Vagina (tissue), 2 donors: ENCODE data around the gene ATP2C2. TPM values are rescaled to one million over a fixed set of nuclear protein-coding genes. Genes with fewer than 3 reads are reported as not detected.
A peak's percentile ranks its signal among the peaks of the same experiment; 100 is the strongest.

ENCODE experiments used
- DNase-seq, 2 donors: peaks; one replicate each; pipeline ENCODE4 v3.0.0-alpha.2; 2017; ENCODE audit errors: extremely low spot score in 2 of 2
- H3K27ac ChIP-seq: fragments of 200-600 bp; sonication (generic); one replicate; pipeline ENCODE4 v1.5.1; 2019
- H3K27me3 ChIP-seq: fragments of 200-600 bp; sonication (generic); one replicate; pipeline ENCODE4 v1.5.1; 2019
- H3K36me3 ChIP-seq, 2 donors: fragments of 200-600 bp; sonication (generic); one replicate each; pipeline ENCODE4 v1.5.1; 2017 to 2019
- H3K4me1 ChIP-seq: fragments of 200-600 bp; sonication (generic); one replicate; pipeline ENCODE4 v1.5.1; 2019
- H3K4me3 ChIP-seq, 2 donors: fragments of 200-600 bp; sonication (generic); 1 replicate in 1 of 2; 2 replicates in 1 of 2; pipeline ENCODE4 v1.5.1; 2016 to 2019
- H3K9me3 ChIP-seq: fragments of 200-600 bp; sonication (generic); one replicate; pipeline ENCODE4 v1.5.1; 2019
- POLR2A ChIP-seq, 2 donors: fragments of 450-650 bp; IDR thresholded peaks; one replicate each; pipeline ENCODE4 v1.6.1; 2017; ENCODE audit warnings: antibody characterized with exemption in 2 of 2, mild to moderate bottlenecking in 2 of 2, moderate library complexity in 2 of 2
- POLR2AphosphoS5 ChIP-seq, 2 donors: sonication (generic); formaldehyde crosslinking; IDR thresholded peaks; one replicate each; pipeline ENCODE4 v1.9.0; 2017; ENCODE audit warnings: antibody characterized with exemption in 2 of 2, mild to moderate bottlenecking in 2 of 2, low read depth in 1 of 2; ENCODE audit not compliant: insufficient read depth in 1 of 2
- intact Hi-C: fragments of 100-400 bp; cut with DNase I; formaldehyde crosslinking; loops from one replicate; pipeline ENCODE4 v1.15.1; 2023
- total RNA-seq: library from RNA; depleted of rRNA; stranded (reverse); fragments of >200 nt; gene quantifications from one replicate; pipeline ENCODE4 v1.2.3, GENCODE V29; 2016
- TF ChIP-seq, protein P1 (sequence below), 3 experiments: fragments of 450-650 bp in 2 of 3; fragments of 200-600 bp in 1 of 3; sonication (generic) in 1 of 3; IDR thresholded peaks; one replicate each; pipeline ENCODE4 v1.5.1; 2017 to 2019; ENCODE audit warnings: antibody characterized with exemption in 3 of 3, mild to moderate bottlenecking in 2 of 3, moderate library complexity in 2 of 3

Gene ATP2C2
- total RNA-seq, 1 donor from 2014 or later: 35.1 TPM

DNA sequence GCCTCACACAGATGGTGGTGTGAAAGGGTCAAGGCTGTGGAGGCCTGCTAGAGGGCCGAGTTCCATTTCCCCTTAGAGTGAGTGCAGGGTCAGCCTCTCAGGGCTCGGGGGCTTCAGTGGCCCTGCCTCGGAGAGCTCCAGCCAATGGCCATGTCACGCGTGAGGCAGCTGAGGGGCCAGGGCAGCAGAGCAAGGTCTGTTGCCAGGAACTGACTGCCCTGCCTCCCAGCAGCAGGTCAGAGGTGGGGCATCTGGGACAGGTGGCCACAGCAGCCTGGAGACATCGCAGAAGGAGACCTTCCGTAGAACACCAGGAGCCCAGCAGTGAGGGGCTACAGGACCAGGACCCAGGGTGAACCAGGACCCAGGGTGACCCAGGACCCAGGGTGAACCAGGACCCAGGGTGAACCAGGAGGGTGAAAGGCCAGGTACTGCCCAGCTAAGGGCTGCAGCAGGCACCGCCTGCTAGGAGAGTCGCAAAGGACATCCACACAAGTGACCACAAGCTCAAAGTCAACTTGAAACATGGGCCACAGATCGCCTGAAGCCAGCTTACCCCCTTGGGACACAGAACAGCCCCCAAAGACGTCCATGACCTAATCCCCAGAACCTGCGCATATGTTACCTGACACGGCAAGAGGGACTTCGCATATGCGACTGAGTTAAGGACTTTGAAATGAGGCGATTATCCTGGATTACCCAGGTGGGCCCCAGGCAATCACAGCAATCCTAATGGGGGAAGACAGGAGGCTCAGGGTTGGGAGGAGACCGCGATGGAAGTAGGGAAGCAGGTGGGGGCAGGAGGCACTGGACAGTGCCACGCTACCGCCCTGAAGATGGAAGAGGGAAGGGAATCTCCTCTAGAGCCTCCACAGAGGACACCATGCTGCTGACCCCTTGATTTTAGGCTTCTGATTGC lies 141.0 kb downstream of the ATP2C2 start:
- intact Hi-C loops: no loop called here
- no peak overlapping the region for H3K4me3 ChIP-seq
- no peaks in the 10 kb centered on the region for H3K27me3 ChIP-seq
- H3K4me1 ChIP-seq: peaks cover 16% of the 10 kb centered on the region
- no peak overlapping the region for H3K27ac ChIP-seq
- no peaks in the 10 kb centered on the region for H3K36me3 ChIP-seq
- TF ChIP-seq POLR2A (IDR thresholded peaks at IDR 0.05): no peak
- no peak for TF ChIP-seq POLR2AphosphoS5 (IDR thresholded peaks at IDR 0.05; ENCODE audit: insufficient read depth in 1 of 2, low read depth in 1 of 2)
- no peaks in the 10 kb centered on the region for H3K9me3 ChIP-seq
- no peak for DNase-seq

DNA sequence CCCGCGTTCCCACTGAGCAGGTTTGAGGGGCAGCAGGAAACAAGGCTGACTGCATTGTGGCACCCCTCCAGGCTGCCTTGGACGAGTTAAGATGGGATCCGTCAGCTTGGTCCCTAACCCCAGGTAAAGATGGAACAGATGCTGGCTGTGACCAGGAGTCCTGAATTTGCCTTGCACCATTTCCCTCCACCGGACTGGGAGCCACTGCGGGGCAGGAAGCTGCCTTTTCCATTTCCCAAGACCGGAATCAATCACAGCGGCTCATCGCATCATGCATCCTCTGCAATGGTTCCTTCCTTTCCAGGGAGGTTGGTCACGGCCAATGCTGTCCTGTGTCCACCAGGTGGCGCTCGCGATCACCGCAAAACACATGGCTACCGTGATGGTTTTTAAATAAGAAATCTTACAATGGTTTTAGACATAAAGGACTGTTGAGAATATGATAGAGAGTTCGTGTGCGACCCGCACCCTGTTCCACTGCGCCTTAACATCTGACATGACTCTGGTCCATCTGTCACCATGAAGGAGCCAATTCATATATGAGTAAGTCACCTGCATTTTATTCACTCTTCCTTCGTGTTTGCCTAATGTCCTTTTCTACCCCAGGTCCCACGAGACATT lies 143.0 kb downstream of the ATP2C2 start:
- Histone ChIP-seq H3K4me1 (peaks cover 5% of the 10 kb centered on the region), H3K9me3 (no peaks in the 10 kb centered on the region), H3K27me3 (no peaks in the 10 kb centered on the region), H3K4me3 (no peak overlapping the region), H3K27ac (no peak overlapping the region), H3K36me3 (no peaks in the 10 kb centered on the region)
- TF ChIP-seq POLR2A (IDR thresholded peaks at IDR 0.05) (no peak), POLR2AphosphoS5 (IDR thresholded peaks at IDR 0.05; ENCODE audit: insufficient read depth in 1 of 2, low read depth in 1 of 2) (peak; percentile 52 to 89)
- TF ChIP-seq, protein P1, sequence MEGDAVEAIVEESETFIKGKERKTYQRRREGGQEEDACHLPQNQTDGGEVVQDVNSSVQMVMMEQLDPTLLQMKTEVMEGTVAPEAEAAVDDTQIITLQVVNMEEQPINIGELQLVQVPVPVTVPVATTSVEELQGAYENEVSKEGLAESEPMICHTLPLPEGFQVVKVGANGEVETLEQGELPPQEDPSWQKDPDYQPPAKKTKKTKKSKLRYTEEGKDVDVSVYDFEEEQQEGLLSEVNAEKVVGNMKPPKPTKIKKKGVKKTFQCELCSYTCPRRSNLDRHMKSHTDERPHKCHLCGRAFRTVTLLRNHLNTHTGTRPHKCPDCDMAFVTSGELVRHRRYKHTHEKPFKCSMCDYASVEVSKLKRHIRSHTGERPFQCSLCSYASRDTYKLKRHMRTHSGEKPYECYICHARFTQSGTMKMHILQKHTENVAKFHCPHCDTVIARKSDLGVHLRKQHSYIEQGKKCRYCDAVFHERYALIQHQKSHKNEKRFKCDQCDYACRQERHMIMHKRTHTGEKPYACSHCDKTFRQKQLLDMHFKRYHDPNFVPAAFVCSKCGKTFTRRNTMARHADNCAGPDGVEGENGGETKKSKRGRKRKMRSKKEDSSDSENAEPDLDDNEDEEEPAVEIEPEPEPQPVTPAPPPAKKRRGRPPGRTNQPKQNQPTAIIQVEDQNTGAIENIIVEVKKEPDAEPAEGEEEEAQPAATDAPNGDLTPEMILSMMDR (IDR thresholded peaks at IDR 0.05): peak; percentile 84 to 95 (median 93)
- DNase-seq: no peak
- intact Hi-C loops: loop anchor here (5.0 kb wide), 1 partner anchor 216 kb away; no protein-coding TSS in a partner anchor

DNA sequence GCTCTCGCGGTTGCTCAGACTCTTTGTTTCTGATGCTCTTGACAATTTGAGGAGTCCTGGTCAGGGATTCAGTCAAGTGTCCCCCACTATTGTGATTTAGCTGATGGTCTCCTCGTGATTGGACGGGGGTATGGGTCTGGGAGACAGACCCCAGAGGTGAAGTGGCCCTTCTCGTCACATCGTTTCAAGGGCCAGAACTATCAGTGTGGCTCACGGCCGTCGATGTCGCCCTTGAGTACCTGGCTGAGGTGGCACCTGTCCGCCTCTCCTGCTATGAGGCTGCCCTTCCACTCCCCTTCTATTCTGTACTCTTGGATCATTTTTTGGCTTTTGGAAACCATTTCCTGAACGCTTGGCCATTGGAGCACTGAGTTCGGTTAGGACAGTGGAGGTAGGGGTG lies 143.5 kb downstream of the ATP2C2 start:
- Histone ChIP-seq H3K4me3 (no peak overlapping the region), H3K4me1 (peaks cover 5% of the 10 kb centered on the region), H3K36me3 (no peaks in the 10 kb centered on the region), H3K27me3 (no peaks in the 10 kb centered on the region), H3K27ac (no peak overlapping the region), H3K9me3 (no peaks in the 10 kb centered on the region)
- intact Hi-C loops: loop anchor here (2.0 to 5.0 kb wide), 2 partner anchors 111 to 215 kb away; no protein-coding TSS in a partner anchor
- TF ChIP-seq, protein P1 (IDR thresholded peaks at IDR 0.05): no peak
- TF ChIP-seq POLR2AphosphoS5 (IDR thresholded peaks at IDR 0.05; ENCODE audit: insufficient read depth in 1 of 2, low read depth in 1 of 2) (no peak), POLR2A (IDR thresholded peaks at IDR 0.05) (no peak)
- DNase-seq: no peak

DNA sequence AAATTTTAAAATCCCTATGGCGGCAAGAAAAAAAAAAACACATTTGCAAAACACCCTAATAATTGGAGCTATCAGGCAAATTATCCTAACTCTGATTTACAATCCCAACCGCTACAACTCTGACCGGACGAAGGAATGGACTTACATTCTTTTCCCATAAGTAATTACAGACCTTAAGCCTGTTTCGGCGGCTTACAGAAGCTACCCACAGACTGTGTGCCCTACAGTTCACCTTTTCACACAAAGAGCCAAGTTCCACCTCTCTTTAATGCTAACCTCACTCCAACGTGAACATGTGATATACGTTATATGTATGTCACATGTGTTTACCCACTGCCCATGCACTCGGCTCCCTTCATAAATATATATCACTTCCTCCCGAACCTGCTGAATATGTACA lies 144.8 kb downstream of the ATP2C2 start:
- no peaks in the 10 kb centered on the region for H3K9me3 ChIP-seq
- H3K27me3 ChIP-seq: no peaks in the 10 kb centered on the region
- H3K36me3 ChIP-seq: no peaks in the 10 kb centered on the region
- H3K4me1 ChIP-seq: peaks cover 5% of the 10 kb centered on the region
- no peak overlapping the region for H3K27ac ChIP-seq
- intact Hi-C loops: loop anchor here (2.0 to 5.0 kb wide), 2 partner anchors 110 to 214 kb away; no protein-coding TSS in a partner anchor
- DNase-seq: no peak
- H3K4me3 ChIP-seq: no peak overlapping the region
- no peak for TF ChIP-seq POLR2A (IDR thresholded peaks at IDR 0.05)
- no peak for TF ChIP-seq POLR2AphosphoS5 (IDR thresholded peaks at IDR 0.05; ENCODE audit: insufficient read depth in 1 of 2, low read depth in 1 of 2)
- TF ChIP-seq, protein P1 (IDR thresholded peaks at IDR 0.05): no peak

DNA sequence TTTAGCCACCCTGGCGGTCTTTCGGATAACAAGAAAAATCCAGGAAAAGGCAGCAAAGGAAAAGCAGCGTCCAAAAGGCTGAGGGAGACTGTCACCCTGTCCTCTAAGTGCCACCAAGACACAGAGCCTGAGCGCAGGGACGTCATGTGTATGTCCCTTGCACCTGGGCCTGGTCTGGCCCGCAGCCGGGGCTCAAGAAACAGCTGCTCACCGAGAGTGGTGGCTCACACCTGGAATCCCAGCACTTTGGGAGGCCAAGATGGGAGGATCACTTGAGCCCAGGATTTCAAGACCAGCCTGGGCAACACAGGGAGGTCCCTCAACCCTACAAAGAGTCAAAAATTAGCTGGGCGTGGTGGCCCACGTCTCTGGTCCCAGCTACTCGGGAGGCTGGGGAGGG lies 145.3 kb downstream of the ATP2C2 start:
- Histone ChIP-seq H3K27ac (no peak overlapping the region), H3K27me3 (no peaks in the 10 kb centered on the region), H3K4me1 (peaks cover 5% of the 10 kb centered on the region), H3K36me3 (no peaks in the 10 kb centered on the region), H3K4me3 (no peak overlapping the region), H3K9me3 (no peaks in the 10 kb centered on the region)
- TF ChIP-seq, protein P1 (IDR thresholded peaks at IDR 0.05): no peak
- TF ChIP-seq POLR2A (IDR thresholded peaks at IDR 0.05) (no peak), POLR2AphosphoS5 (IDR thresholded peaks at IDR 0.05; ENCODE audit: insufficient read depth in 1 of 2, low read depth in 1 of 2) (no peak)
- no peak for DNase-seq
- intact Hi-C loops: loop anchor here (2.0 to 5.0 kb wide), 2 partner anchors 109 to 214 kb away; no protein-coding TSS in a partner anchor
